Stimulated activated CD8-positive, alpha-beta memory T cell treated with anti-CD3 and anti-CD28 coated beads, Interleukin-2, amount 100 ng/mL, for 1 hour (primary cell): ENCODE results near the gene PDZD8.
"Not testable (repeated sequence)": the region's sequence is repeated elsewhere in the genome, so short reads cannot be mapped to it uniquely, and the experiment has no call there.

ENCODE experiments used
- DNase-seq, 2 donors: peaks; one replicate each; pipeline ENCODE4 v3.0.0-alpha.2; 2020; ENCODE audit warnings: low read depth in 2 of 2

PDZD8 gene

DNA sequence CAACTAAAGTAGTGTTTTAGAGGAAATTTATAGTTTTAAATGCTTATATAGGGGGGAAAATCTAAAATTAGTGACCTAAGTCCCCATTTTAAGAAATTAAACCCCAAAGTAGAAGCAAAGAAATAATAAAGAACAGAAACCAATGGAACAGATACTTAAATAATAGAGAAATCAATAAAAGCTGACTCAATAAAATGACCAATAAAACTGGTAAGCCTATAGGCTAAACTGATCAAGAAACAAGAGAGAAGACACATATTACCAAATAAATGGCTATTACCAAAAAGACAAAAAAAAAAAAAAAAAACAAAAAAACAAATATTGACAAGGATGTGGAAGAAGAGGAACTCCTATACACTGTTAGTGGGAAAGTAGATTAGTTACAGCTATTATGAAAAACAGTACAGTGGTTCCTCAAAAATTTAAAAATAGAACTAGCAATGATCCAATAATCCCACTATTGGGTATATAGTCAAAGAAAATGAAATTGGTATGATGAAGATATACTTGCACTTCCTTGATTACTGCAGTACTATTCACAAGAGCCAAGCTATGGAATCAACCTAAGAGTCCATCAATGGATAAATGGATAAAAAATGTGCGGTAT lies 81.1 kb downstream of the PDZD8 start:
- DNase-seq, result no peak

GRCh38 chr10:117290872-117291271 lies 84.4 kb downstream of the PDZD8 start:
- DNase-seq, result not testable (repeated sequence)

GRCh38 chr10:117284716-117285494 lies 90.3 kb downstream of the PDZD8 start:
- DNase-seq, result no peak

DNA sequence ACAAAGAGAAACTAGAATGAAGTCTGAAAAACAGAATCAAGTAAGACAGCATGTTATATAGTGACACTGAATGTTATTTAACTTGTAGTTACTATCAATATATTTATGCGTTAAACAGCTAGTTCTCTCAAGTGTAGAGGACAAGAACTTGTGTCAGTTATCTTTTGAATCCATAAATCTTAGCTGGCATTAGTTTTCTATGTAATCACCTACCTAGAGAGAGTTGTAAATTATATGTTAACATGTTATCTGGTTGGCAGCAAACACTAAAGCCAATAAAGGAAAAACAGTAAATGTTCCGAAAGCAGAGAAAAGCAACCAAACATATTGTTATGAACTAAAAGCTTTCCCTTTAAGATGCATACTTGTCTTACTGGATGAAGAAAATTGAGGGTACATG lies 97.6 kb downstream of the PDZD8 start:
- no peak for DNase-seq

GRCh38 chr10:117275121-117275520 lies 100.1 kb downstream of the PDZD8 start:
- DNase-seq, result no peak

GRCh38 chr10:117274509-117274908 lies 100.7 kb downstream of the PDZD8 start:
- no peak for DNase-seq

DNA sequence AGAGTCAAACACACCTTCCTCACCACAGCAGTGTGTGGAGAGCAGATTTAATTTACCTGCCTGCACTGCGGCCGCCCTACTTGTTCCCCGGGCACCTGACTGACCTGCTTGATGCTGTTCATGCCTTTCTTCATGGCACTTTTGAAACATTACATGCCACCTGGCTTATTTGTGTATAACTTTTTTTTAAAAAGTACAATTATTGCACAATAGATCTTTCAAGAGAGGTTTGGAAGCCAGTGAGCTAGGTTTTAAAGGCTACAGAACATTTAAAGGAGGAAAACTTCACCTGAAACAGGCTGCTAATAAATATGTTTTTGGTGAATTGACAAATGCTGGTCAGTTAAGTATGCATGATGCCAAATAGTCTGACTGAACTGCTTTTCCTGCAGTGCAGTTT lies 101.3 kb downstream of the PDZD8 start:
- DNase-seq, result no peak

DNA sequence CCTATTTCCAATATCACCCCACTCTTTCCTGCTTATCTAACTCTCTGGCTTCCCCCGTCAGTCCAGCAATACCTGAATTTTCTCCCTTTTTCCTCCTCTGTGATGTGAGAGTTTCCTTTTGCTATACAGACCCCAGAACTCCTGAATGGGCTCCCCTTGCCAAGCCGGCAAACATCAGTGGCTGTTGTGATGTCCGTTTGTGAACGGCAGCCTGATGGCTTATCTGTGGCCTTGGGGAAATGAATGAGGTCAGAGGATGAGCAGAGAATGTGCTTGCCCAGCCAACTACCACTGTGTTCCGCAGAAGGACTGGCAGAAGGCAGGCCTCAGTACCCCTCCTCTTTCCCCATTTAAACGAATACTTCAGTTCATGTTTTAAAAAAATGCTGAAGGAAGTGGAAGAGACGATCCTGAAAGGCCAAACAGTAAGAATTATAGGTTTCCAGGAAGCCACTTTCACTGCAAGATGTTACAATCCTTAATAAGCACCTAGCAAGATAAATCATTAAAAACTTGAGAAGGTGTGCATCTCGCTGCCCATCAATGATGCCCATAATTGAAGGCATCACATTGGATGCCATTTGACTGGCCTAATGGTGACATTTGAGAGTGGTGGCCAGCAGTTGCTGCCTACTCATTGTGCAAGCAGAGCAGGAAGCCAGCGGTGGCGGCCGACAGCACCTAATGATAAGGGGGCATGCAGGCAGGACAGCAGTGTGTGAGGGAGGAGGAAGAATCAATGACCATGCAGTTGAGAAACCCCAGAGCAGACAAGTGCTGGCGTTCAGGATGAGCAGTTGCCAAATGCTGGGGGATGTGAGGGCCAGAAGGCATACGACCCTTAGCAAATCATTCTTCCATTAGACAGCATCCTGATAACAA lies 102.8 kb downstream of the PDZD8 start:
- DNase-seq, result no peak

- no peak for DNase-seq
Observed at GRCh38 chr10:117271427-117271826, 103.8 kb downstream of the PDZD8 start.

DNA sequence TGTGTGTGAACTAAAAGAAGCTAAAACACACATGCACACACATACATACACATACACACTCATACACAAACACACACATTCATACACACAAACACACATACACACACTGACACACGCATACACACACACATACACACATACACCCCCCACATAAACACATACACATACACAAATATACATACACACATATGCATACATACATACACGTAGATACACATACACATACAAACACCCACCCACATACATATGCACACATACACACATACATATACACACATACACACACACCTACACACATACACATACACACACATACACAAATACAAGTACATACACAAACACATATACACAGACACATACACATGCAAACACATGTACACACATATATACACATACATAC lies 106.3 kb downstream of the PDZD8 start:
- no peak for DNase-seq

- no peak for DNase-seq
Observed at GRCh38 chr10:117268258-117268657, 107.0 kb downstream of the PDZD8 start.

DNA sequence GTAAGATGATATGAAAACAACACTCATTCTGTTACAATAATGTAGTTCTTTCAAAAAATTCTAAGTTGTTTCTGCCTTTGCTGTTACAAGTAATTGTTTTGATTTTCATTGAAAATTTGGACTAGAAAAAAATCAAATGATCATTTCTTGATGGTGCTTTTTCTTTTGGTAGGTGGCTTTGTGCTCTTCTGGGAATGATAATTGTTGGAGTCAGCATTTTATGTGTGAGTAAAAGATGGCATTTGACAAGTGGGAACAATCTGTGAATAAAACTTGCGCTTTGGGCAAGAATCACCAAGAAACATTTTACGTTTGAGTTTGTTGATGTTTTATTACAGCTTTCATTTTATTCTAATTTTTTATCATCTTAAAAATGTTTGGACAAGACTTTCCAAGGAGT lies 108.4 kb downstream of the PDZD8 start:
- no peak for DNase-seq

DNA sequence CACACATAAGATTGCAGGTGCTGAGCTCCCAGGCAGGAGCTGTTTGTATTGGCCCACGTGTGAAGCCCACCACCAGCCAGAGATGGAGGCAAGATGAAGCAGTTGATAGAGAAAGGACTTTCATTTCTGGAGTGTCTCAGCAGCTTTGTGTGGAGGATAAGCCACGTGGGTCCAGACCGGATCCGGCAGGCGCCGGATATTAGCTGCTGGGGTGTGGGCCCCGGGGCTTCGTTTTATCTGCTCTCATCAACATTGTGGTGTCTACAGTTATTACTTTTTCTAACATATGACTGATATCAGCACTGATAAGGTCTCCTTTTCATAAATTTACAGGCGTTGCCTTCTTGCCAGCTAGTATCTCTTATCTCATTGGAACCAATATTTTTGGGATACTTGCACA lies 108.8 kb downstream of the PDZD8 start:
- DNase-seq, result no peak

GRCh38 chr10:117264782-117265181 lies 110.5 kb downstream of the PDZD8 start:
- no peak for DNase-seq

GRCh38 chr10:117262903-117263293 lies 112.3 kb downstream of the PDZD8 start:
- DNase-seq, result no peak

DNA sequence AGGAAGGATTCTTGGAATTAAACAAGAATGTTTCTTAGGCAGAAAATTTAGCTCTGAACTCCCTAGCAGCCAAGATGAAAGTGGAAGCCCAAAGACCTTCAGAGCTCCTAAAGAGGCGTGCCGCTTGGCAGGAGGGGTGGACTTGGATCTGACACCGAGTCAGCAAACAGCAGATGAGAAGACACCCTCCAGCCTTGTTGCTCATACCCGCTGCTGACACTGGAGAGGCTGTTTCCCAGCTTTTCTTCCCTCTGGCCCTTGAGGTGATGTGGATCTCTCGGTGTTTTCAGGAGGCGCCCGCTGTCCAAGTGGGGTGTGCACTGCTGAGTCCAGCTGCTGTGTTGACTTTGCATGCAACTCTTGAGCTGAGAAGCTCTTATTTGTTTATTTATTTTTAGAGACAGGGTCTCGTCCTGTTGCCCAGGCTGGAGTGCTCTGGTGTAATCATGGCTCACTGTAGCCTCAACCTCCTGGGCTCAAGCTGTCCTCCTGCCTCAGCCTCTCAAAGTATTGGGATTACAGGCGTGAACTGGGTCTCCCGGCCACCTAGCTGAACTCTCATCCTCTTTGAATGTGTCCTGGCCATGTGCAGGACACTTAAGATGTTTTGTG lies 112.8 kb downstream of the PDZD8 start:
- DNase-seq, result no peak

DNA sequence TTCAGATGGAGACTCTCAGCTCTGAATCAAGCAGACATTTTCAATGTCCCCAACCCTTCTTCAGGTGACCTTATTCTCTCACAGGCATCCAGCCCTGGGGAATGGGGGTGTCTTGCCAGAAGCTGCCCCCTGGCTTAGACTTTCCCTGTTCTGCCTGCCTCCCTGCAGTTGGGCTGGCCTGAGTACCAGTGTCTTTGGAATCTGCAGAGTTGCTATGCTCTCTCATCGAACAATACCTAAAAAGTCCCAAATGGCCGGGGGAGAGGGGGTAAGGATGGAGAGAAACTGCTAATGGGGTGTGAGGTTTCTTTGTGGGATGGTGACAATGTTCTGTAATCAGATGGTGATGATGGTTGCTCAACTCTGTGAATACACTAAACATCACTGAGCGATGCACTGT lies 113.7 kb downstream of the PDZD8 start:
- no peak for DNase-seq

DNA sequence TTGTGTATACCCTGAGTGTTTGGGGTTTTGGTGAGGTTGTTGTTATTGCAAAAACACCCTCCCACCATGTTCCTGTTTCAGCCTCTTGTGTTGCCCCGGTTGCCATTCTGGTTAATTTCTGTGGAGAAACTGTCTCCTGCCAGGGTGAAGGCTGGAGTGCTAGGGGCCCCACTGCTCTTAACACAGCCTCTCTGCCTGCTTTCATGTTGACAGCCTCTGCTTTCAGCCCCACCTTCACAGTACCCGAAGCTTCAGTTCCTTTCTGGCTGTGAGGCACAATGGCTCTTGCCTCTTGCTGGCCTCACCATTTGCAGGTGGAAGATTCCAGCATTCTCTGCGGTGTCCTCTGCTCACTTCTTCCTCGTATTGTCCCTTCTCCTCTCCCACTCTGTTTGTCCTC lies 115.2 kb downstream of the PDZD8 start:
- DNase-seq, result no peak

DNA sequence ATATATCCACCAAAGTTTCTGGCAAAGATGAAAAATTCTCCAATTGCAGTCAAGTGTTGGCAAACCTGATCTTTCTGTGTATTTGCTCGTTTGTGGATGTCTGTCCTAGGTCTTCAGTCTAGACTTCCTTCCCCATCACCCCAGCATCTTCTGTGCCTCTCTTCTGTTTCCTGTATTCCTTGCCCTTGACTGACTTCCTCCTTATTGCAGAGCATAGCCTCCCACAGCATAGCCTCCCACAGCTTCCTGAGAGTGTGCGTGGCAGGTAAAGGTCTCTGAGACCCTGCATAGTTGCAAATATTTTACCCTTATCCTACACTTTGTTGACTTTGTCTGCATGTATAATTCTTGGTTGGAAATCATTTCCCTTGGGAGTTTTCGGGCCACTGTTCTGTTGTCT lies 116.0 kb downstream of the PDZD8 start:
- no peak for DNase-seq

DNA sequence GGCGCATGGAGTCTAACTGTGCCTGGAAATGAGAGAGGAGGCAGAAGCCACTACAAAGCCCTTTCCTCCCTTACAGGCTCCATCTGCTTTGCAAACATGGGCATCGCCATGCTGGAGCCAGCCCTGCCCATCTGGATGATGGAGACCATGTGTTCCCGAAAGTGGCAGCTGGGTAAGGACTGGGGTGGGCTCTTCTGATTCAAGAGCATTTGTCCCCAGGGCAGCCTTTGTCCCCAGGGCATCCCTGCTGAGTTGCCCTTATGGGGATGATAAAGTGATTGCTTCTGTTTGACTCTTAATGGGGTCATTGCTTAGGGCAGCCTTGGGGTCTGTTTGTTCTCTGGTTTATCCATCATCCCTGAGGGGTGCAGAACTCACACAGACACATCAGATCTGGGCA lies 117.5 kb downstream of the PDZD8 start:
- DNase-seq, result no peak

DNA sequence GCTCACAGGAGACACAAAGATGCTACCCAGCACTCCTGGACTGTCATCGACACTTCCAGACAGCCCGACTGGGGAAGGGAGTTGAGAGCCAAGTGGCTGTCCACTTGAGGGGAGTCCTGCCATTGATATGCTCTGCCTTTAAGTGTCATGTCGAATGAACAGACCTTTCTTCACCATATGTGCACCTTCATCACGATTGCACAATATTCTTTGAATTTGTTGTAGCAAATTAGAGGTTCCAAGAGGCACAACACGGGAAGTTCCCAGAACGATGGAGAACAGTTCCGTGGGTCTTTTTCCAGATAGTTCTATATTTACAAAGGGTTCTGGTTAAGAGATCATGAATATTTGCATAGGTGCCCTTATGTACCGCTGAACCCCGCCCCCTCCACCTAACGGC lies 118.3 kb downstream of the PDZD8 start:
- DNase-seq, result no peak

DNA sequence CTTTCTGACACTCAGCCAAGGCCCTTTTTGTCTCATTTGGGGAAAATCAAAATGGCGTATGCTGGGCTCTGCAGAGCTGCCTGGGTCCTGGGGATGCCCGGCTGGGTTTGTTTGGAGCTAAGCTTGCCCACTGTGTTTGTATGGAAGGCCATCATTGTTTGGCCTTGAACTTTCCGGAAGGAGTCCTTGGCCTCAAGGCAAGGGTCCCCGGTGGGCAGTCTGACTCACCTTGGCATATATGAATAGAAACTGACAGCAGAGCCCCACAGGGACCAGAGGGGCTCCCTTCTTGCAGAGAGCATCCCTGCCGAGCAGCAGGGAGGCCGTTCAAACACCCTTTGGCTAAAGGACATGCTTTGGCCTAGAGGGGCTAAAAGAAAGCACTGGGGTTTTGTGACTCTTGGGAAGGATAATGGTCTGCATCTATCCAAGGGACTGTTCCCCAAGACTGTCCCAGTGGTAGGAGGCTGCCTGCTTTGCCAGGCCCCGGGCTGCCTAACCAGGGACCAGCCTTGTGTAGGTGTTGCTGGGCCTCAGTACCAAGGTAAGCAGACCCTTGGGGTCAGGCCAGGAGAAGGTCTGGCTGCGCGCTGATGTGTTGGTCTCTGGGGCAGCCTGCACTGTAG lies 119.3 kb downstream of the PDZD8 start:
- no peak for DNase-seq
